HepG2 (cell line): ENCODE measurements around the gene PEAK1. TPM values are rescaled to one million over a fixed set of nuclear protein-coding genes. Genes with fewer than 3 reads are reported as not detected.
A peak's percentile ranks its signal among the peaks of the same experiment; 100 is the strongest.

Experiments used
- CCAR2 ChIP-seq: fragments of 200-400 bp; formaldehyde crosslinking; optimal IDR thresholded peaks from 2 replicates; pipeline ENCODE3; 2018; ENCODE audit warnings: low read depth, mild to moderate bottlenecking, low read length, moderate library complexity
- ERF ChIP-seq: IDR thresholded peaks from 2 replicates; pipeline ENCODE4 v1.6.1; 2018; ENCODE audit warnings: missing biosample characterization, missing genetic modification reagents
- KAT7 ChIP-seq: IDR thresholded peaks from 2 replicates; pipeline ENCODE4 v1.6.1; 2018; ENCODE audit warnings: borderline replicate concordance, missing compliant biosample characterization
- KLF13 ChIP-seq: sonication (generic); formaldehyde crosslinking; IDR thresholded peaks from 2 replicates; pipeline ENCODE4 v1.4.0; 2020; ENCODE audit warnings: mild to moderate bottlenecking, missing genetic modification reagents
- MLX ChIP-seq: IDR thresholded peaks from 2 replicates; pipeline ENCODE4 v1.6.1; 2016
- MTA3 ChIP-seq: sonication (generic); formaldehyde crosslinking; IDR thresholded peaks from 2 replicates; pipeline ENCODE4 v1.4.0; 2020; ENCODE audit warnings: missing genetic modification reagents
- MTF2 ChIP-seq: sonication (generic); formaldehyde crosslinking; IDR thresholded peaks from 2 replicates; pipeline ENCODE4 v1.5.0; 2020; ENCODE audit warnings: missing genetic modification reagents, borderline replicate concordance
- NCOA2 ChIP-seq: sonication (generic); formaldehyde crosslinking; IDR thresholded peaks from 2 replicates; pipeline ENCODE4 v1.8.0; 2022; ENCODE audit warnings: inconsistent platforms
- PAF1 ChIP-seq: IDR thresholded peaks from 2 replicates; pipeline ENCODE4 v1.6.1; 2016; ENCODE audit warnings: missing genetic modification reagents, missing compliant biosample characterization
- PAXIP1 ChIP-seq: sonication (generic); formaldehyde crosslinking; conservative IDR thresholded peaks from 2 replicates; pipeline ENCODE4 v1.4.0; 2020; ENCODE audit warnings: mild to moderate bottlenecking, missing genetic modification reagents, moderate library complexity
- RBM39 ChIP-seq: fragments of 200-400 bp; formaldehyde crosslinking; IDR thresholded peaks from one replicate; pipeline ENCODE4 v1.6.1; 2018; ENCODE audit warnings: antibody characterized with exemption, mild to moderate bottlenecking, low read depth, low read length; ENCODE audit not compliant: poor library complexity, severe bottlenecking
- REXO4 ChIP-seq: sonication (generic); formaldehyde crosslinking; IDR thresholded peaks from 2 replicates; pipeline ENCODE4 v1.8.0; 2022; ENCODE audit warnings: missing genetic modification reagents, mild to moderate bottlenecking, borderline replicate concordance
- SCMH1 ChIP-seq: sonication (generic); formaldehyde crosslinking; IDR thresholded peaks from 2 replicates; pipeline ENCODE4 v1.9.0; 2021; ENCODE audit warnings: missing genetic modification reagents, mild to moderate bottlenecking, borderline replicate concordance
- SP5 ChIP-seq: IDR thresholded peaks from 2 replicates; pipeline ENCODE4 v1.6.1; 2016; ENCODE audit warnings: low read depth, borderline replicate concordance
- TFE3 ChIP-seq: IDR thresholded peaks from 2 replicates; pipeline ENCODE4 v1.6.1; 2016
- ZFP41 ChIP-seq: sonication (generic); formaldehyde crosslinking; IDR thresholded peaks from 2 replicates; pipeline ENCODE4 v1.4.0; 2020; ENCODE audit warnings: mild to moderate bottlenecking, missing genetic modification reagents, borderline replicate concordance
- ZKSCAN1 ChIP-seq: fragments of 150-350 bp; IDR thresholded peaks from 2 replicates; pipeline ENCODE4 v1.6.1; 2014; ENCODE audit warnings: low read length
- ZNF230 ChIP-seq: sonication (generic); formaldehyde crosslinking; IDR thresholded peaks from 2 replicates; pipeline ENCODE4 v1.4.0; 2020; ENCODE audit warnings: mild to moderate bottlenecking, missing genetic modification reagents
- polyA plus RNA-seq, 8 experiments: library from polyadenylated mRNA; depleted of rRNA in 3 of 8; stranded (reverse) in 7 of 8; unstranded in 1 of 8; fragments of >200 nt; fragmentation: Illumina TruSeq in 4 of 8; extraction: Trizol in 4 of 8; gene quantifications; 2 replicates each; pipeline versions ENCODE4 v1.2.1 to v1.2.3, GENCODE V29; 2011 to 2016; ENCODE audit warnings: low read depth in 4 of 8, missing spikeins in 1 of 8, mixed read lengths in 1 of 8; ENCODE audit not compliant: insufficient read depth in 1 of 8
- total RNA-seq, 5 experiments: library from RNA; depleted of rRNA; stranded (reverse); fragments of >200 nt; fragmentation: Illumina TruSeq; extraction: Trizol; gene quantifications; 2 replicates each; pipeline ENCODE4 v1.2.3, GENCODE V29; 2016; ENCODE audit warnings: low read depth in 1 of 5
- TF ChIP-seq, protein P1 (sequence below): sonication (generic); formaldehyde crosslinking; conservative IDR thresholded peaks from 2 replicates; pipeline ENCODE4 v1.8.0; 2022; ENCODE audit warnings: low read depth, missing genetic modification reagents
- TF ChIP-seq, protein P2 (sequence below): sonication (generic); formaldehyde crosslinking; IDR thresholded peaks from 2 replicates; pipeline ENCODE4 v1.8.1; 2023; ENCODE audit warnings: missing genetic modification reagents, mild to moderate bottlenecking, borderline replicate concordance
- TF ChIP-seq, protein P3 (sequence below): fragments of 450-650 bp; IDR thresholded peaks from 2 replicates; pipeline ENCODE4 v1.6.1; 2017; ENCODE audit warnings: mild to moderate bottlenecking

PEAK1 gene
- total and polyA plus RNA-seq, 2 of the 13 experiments (the other 11 are each of a cell fraction or from before 2014, with no cell fraction given): 6.0 to 6.6 TPM

DNA sequence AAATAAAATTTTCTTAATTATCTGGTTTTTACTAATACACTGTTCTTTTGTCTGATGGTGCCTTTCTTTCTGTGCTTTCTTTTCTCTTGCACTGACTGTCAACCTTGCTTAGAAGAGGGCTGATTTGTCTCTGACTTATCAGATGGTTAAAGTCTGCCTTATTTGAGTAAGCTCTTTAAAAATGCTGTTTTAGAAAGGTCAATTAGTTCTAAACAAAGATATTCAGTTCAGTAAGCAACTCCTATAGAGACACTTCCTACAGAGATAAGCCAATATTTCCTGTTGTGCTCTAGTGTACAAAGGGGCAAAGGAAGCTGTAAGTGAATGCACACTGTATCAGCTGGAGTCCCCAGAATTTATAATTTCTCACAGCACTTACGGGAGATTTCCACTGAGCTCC lies 195.6 kb downstream of the PEAK1 start (continued):
- TF ChIP-seq, protein P1, sequence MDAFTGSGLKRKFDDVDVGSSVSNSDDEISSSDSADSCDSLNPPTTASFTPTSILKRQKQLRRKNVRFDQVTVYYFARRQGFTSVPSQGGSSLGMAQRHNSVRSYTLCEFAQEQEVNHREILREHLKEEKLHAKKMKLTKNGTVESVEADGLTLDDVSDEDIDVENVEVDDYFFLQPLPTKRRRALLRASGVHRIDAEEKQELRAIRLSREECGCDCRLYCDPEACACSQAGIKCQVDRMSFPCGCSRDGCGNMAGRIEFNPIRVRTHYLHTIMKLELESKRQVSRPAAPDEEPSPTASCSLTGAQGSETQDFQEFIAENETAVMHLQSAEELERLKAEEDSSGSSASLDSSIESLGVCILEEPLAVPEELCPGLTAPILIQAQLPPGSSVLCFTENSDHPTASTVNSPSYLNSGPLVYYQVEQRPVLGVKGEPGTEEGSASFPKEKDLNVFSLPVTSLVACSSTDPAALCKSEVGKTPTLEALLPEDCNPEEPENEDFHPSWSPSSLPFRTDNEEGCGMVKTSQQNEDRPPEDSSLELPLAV: no peak
- TF ChIP-seq MLX (no peak), ZNF230 (CRISPR knock-in tag) (no peak), ERF (CRISPR knock-in tag) (no peak), SCMH1 (CRISPR knock-in tag) (no peak), SP5 (CRISPR knock-in tag) (0 out of 2 replicates have a peak, but pooled peaks have one; percentile 19), KLF13 (CRISPR knock-in tag) (no peak), REXO4 (no peak), RBM39 (no peak), PAF1 (CRISPR knock-in tag) (no peak), ZFP41 (CRISPR knock-in tag) (no peak), KAT7 (no peak), TFE3 (CRISPR knock-in tag) (no peak), MTA3 (CRISPR knock-in tag) (no peak), CCAR2 (no peak), PAXIP1 (peak; percentile 63), MTF2 (CRISPR knock-in tag) (no peak), ZKSCAN1 (no peak), NCOA2 (CRISPR knock-in tag) (peak; percentile 37; the same call in 1 of the 2 replicates)
- TF ChIP-seq, protein P2, sequence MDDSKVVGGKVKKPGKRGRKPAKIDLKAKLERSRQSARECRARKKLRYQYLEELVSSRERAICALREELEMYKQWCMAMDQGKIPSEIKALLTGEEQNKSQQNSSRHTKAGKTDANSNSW (CRISPR knock-in tag): no peak
- TF ChIP-seq, protein P3, sequence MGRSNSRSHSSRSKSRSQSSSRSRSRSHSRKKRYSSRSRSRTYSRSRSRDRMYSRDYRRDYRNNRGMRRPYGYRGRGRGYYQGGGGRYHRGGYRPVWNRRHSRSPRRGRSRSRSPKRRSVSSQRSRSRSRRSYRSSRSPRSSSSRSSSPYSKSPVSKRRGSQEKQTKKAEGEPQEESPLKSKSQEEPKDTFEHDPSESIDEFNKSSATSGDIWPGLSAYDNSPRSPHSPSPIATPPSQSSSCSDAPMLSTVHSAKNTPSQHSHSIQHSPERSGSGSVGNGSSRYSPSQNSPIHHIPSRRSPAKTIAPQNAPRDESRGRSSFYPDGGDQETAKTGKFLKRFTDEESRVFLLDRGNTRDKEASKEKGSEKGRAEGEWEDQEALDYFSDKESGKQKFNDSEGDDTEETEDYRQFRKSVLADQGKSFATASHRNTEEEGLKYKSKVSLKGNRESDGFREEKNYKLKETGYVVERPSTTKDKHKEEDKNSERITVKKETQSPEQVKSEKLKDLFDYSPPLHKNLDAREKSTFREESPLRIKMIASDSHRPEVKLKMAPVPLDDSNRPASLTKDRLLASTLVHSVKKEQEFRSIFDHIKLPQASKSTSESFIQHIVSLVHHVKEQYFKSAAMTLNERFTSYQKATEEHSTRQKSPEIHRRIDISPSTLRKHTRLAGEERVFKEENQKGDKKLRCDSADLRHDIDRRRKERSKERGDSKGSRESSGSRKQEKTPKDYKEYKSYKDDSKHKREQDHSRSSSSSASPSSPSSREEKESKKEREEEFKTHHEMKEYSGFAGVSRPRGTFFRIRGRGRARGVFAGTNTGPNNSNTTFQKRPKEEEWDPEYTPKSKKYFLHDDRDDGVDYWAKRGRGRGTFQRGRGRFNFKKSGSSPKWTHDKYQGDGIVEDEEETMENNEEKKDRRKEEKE: no peak
